D341Med (cell line): ENCODE results near the gene RNF175.
"Not testable (repeated sequence)": the region's sequence is repeated elsewhere in the genome, so short reads cannot be mapped to it uniquely, and the experiment has no call there.

Experiments used
- DNase-seq: peaks from one replicate; pipeline ENCODE4 v3.0.0; 2012; ENCODE audit warnings: low spot score

The RNF175 gene

DNA sequence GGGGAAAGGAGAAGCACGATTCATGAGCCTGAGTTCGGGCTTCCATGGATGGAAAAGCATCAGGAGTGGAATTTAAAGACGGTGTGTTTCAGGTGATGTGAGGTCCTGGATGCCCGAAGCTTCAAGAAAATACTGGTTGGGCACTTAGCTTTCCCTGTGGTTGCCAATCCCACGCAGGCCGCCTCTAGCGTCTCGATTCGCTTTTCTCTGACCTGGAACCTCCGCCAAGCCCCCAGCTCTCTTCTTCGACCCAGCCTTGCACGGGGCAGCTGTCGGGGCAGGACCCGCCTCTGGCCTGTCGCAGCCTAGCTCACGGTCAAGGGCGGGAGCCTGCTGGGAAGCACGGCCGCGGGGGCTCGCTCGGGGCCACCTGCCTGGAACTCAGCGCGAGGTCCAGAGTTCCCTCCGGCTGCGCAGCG lies 76.1 kb downstream of the RNF175 start:
- DNase-seq = no peak

DNA sequence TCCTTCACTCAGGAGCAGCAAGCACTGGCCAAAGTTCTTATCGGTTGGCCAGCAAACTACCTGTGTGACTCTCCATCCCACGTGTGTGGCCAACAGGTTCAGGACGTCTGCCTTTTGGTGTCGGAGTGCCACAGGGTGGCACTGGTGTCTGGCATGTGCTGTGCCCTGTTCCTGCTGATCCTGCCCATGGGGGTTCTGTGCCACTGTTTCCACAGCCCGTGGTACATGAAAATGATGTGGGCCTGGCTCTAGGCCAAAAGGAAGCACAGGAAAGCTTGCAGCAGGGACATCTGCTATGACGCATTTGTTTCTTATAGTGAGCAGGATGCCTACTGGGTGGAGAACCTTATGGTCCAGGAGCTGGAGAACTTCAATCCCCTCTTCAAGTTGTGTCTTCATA lies 80.3 kb downstream of the RNF175 start:
- no peak for DNase-seq

DNA sequence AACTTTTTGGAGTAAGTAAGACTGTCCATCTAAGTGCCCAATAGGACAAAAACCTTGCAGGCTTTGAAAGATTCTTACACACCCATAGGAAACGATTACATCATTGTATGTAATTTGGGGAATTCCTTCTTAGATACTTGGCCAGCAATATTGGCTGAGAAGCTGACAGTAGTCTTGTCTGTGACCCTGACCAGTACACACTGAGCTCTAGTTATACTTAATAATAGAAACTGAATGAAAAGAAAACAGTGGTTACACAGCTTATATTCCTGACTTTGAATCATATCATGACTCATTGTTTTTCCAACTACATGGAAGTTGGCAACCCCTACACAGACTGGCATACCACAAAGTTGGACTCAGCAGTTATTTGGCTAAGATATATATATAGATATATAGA lies 82.8 kb downstream of the RNF175 start:
- DNase-seq = no peak

DNA sequence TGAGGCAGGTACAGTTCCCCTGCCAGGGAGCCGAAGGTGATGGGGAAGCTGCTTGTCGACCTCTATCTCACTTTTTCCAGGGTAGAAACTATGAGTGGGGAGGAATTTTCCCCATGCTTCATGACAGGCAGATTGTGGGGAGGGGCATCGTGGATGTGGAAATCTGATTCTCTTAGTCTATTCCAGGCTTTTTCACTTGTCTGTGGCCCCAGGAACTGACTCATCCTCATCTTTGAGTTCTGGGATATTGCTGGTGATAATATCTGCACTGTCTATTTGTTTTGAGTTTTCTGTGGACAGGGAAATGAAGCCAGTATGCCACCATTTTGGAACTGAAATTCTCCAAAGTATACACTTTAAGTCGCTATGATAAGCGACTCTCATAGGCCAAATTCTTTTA lies 83.3 kb downstream of the RNF175 start:
- DNase-seq = no peak

DNA sequence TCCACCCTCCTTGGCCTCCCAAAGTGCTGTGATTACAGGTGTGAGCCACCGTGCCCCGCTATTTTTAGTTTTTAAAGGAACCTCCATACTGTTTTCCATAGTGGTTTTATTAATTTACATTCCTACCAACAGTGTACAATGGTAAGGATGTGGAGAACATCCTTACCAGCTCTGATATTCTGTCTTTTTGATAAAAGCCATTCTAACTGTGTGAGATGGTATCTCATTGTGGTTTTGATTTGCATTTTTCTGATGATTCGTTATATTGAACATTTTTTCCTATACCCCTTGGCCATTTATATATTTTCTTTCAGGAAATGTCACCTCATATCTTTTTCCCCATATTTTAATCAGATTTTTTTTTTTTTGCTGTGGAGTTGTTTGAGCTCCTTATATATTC lies 90.0 kb downstream of the RNF175 start:
- no peak for DNase-seq

DNA sequence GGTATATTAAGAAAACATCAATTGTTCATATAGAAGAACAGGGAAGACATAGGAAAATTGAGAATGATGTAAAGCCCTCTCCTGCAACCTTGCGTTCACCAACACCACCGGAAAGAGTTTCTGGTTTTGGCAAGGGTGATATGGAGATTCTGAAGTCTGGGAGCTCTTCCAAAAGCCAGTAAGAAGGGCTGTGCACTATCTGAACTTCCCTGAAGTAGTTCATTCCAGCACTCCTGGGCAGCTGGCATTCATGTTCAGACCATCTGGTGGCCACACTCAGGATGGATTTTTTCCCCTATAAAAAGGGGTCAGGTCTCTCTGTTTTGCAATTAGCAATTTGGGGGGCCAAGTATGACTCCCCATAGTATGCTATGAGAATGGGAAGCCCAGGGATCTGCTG lies 91.2 kb downstream of the RNF175 start:
- no peak for DNase-seq

DNA sequence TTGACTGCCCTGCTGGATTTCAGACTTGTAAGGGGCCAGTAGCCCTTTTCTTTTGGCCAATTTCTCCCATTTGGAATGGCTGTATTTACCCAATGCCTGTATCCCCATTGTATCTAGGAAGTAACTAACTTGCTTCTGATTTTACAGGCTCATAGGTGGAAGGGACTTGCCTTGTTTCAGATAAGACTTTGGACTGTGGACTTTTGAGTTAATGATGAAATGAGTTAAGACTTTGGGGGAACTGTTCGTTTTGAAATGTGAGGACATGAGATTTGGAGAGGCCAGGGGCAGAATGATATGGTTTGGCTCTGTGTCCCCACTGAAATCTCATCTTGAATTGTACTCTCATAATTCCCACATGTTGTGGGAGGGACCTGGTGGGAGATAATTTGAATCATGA lies 93.3 kb downstream of the RNF175 start:
- not testable (repeated sequence) for DNase-seq

DNA sequence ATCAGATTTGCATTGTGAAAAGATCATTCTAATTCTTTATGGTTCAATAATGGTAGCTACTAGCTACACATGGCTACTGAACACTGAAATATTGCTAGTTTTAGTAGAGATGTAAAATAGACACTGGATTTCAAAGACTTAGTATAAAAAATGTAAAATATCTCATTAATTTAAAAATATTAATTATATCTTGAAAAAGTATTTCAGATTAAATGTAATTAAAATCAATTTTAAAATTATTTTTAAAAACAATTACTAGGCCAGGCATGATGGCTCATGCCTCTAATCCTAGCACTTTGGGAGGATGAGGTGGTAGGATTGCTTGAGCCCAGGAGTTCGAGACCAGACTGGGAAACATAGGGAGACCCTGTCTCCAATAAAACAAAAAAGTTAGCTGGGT lies 96.2 kb downstream of the RNF175 start:
- DNase-seq = no peak

DNA sequence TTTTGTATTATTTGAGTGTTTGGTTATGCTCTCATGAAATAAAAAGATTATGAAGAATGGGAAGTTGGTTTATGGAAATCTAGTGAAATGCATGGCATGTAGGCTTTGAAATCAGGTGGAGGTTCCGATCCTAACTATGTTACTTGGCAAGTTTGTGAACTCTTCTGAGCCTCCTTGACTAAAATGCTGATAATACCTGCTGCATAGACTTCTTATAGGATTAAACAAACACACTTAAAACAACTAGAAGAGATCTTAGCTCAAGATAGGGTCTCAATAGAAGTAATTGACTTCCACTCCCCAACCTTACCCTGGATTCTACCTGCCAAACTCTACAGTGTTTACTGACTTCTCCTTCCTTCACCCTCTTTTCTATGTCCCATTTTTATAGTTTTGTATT lies 97.9 kb downstream of the RNF175 start:
- no peak for DNase-seq

DNA sequence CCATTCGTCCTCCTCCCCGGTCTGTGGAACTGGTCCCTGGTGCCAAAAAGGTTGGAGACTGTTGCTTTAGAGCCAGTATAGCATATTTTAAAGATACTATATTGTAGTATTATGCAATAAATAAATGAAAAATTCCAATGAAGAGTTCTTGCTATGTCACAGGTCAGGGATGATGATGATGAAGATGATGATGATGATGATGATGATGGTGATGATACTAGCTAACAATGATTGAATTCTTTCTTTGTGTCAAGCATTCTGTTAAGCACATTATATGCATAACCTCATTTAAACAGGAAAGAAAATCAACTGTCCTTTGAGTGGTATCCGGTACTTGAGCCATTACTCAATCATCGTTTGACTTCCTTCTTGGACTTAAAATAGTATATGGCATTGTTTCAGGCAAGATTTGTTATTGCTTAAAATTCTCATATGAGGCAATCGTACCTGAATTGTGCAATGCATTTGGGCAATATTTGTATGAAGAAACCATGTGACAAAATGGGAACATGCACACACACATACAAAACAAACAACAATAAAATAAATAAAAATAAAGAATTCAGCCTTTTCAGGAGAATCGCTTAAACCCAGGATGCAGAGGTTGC lies 98.5 kb downstream of the RNF175 start:
- DNase-seq = no peak
